GM18519 (cell line): Measurements from ENCODE around the gene GARRE1.
A peak's percentile ranks its signal among the peaks of the same experiment; 100 is the strongest.
"Not testable (repeated sequence)": the region's sequence is repeated elsewhere in the genome, so short reads cannot be mapped to it uniquely, and the experiment has no call there.

ENCODE experiments used
- ATAC-seq: cut with Tn5 transposase; IDR thresholded peaks from one replicate; pipeline ENCODE4 v1.9.1; 2021; ENCODE audit warnings: mild to moderate bottlenecking, moderate library complexity; ENCODE audit not compliant: unreplicated experiment, low FRiP score

Gene GARRE1

DNA sequence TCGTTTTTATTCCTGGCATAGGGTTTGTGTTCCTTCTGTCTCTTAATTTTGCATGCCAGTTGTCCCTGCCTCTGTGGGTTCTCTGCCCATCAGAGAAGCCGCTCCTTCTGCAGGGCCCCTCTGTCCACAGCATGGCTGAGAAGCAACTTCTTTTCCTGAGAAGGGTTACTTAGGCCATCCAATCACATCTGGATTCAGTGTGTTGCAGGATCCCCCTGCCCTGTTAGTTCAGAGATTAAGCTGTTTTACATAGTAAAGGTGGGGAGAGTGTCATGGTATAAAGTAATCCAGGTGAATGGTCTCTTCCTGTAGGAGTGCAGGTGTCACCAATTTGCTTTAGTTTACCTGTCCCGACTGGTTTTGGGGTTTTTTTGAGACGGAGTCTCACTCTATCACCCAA, 22.9 kb upstream of the GARRE1 start:
- no peak for ATAC-seq

DNA sequence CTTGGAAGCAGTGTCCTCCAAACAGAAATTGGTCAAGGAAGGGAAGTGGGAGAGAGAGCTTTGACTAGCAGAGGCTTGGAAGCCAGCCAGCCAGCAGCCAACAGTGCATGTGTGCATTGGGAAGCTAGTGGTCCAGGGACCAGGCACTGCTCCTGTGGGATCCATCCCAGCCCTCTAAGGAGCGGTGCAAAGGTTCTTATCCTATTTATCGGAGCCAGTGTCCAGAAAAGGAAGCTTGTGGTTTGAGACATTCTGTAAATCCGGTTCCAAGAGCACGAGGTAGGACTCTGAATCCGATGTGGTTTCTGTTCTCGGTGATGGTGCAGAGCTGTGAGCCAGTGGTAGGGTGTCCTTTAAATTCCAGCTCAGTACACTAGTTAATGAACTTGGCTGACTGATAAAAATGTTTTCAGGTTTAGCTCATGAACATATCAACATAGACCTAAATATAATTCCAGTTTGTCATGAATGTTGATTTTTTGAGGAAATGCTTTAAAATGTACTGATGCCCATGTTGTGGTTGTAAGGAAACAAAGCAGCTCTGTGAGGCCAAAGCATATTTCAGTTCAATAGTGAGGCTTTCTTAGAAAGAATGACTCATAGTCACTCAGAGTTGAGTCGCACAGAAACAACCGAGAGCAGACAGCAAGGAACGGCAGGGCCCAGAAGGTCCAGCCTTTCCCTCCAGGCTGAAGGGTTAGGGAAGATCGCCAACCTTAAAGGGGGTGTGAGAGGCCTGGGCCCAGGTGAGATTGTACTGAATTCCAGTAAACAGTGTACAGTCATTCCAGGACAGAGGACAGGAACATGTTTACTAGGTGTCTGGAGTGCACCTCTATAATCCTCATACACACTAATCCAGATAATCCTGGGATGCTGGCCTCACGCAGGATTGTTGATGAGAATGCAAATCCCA, 21.5 kb upstream of the GARRE1 start:
- ATAC-seq: no peak

DNA sequence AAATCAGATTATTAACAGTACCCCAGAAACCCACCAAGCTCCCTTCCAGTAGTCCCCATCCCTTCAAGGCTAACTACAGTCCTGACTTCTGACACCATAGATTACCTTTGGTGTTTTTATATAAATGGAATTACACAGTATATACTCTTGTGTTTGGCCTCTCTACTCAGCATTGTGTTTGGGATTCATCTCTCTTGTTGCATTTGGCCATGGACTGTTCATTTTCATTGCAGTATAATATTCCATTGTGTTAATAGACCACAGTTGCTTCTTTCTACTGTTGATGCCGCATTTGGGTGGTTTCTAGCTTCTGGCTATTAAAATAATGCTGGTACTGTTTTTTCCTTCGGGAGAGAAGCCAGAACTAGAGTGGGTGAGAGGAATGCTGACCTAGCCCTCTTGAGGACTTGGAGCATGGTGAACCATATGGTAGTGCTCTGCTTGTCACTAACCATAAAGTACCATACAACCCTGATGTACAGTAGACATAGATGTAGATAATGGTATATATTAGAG, 18.9 kb upstream of the GARRE1 start:
- ATAC-seq: no peak

DNA sequence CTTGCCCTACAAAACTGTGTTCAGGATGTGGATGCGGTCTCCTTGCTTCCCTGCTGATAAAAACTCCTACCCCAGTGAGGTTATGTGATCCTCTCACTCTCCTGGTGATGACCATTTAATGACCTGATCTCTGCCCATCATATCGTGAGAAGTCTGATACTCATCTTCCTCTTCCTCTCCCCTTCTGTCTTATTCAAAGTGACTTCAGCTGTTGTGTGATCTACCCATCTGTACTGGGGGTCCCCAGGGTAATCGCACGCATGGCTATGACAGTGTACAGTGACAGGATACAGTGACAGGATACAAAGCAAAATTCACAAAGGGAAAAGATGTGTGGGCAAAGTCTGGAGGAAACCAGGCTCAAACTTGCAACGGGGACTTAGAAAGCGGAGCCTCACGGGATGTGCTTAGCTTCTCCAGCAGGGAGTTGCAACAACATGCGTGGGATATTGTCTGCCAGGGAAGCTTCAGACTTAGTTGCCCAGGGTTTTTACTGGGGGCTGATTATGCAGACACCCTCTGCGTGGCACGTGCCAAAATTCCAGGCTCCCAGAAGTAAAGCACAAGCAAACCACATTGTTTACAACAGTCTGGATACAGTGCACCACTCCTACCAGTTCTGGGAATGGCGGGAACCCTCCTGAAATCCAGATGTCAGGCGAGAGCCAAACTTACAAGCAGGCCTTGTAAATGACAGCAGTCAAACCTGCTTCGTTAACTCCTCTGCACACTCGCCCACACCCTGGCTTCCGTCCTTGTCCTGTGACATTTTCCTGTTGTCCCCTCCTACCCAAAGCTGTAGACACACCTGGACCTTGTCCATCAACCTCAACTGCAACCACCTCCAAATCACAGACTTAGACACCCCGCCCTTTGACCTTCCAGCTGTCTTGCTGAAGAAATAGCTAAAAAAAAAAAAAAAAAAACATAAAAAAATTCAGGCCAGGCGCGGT, 18.0 kb upstream of the GARRE1 start:
- ATAC-seq: no peak

DNA sequence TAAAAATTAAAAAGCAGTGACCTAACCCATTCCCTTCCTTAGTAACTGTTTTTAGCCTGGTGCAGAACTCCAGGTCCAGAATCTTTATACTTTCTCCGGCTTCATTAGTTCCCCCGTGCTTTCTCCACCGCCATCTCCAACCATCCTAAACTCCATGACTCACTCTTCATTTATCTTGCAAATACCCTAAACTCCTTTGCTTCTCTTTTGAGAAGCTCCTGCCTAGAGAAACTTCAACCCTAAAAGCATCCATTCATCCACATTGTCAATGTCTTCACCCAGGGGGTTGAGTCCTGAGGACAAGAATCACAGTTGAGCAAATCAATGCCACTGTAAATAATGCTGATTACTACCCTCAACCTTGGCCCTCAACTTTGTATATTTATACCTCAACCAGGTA, 17.1 kb upstream of the GARRE1 start:
- no peak for ATAC-seq

DNA sequence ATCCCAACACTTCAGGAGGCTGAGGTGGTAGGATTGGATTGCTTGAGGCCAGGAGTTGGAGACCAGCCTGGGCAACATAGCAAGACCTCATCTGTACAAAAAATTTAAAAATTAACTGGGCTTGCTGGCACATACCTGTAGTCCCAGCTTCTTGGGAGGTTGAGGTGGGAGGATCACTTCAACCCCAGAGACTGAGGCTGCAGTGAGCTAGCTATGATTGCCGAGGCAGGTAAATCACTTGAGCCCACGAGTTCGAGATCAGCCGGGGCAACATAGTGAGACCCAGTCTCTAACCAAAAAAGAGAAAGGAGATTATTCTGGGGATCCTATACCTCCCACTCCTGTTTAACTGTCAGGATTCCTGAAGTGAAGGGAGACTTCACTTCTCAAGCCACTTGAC, 16.4 kb upstream of the GARRE1 start:
- ATAC-seq: no peak

DNA sequence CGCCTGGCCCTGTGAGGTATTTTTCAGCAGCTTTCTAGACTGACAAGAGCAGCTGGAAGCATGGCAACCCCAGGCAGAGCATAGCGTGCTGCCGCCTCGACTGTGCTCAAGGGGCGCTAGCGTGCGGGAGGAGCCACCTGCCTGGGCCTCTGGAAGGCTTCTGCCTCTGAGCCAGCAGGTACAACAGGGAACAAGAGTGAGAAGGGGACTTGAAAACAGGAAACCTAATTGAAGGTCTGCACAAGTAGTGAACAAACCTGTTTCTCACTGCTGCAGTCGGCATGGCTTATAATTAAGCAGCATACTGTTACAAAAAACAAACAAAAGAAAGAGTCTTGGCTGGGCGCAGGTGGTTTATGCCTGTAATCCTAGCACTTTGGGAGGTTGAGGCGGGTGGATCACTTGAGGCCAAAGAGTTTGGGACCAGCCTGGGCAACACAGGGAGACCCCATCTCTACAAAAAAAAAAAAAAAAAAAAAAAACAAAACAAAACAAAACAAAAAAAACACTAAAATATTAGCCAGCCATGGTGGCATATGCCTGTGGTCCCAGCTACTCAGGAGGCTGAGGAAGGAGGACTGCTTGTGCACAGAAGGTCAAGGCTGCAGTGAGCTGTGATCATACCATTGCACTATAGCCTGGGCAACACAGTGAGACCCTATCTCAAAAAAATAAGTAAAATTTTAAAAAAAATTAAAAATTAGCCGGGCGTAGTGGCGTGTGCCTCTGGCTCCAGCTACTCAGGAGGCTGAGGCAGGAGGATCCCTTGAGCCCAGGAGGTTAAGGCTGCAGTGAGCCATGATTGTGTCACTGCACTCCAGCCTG, 12.6 kb upstream of the GARRE1 start:
- ATAC-seq: no peak

DNA sequence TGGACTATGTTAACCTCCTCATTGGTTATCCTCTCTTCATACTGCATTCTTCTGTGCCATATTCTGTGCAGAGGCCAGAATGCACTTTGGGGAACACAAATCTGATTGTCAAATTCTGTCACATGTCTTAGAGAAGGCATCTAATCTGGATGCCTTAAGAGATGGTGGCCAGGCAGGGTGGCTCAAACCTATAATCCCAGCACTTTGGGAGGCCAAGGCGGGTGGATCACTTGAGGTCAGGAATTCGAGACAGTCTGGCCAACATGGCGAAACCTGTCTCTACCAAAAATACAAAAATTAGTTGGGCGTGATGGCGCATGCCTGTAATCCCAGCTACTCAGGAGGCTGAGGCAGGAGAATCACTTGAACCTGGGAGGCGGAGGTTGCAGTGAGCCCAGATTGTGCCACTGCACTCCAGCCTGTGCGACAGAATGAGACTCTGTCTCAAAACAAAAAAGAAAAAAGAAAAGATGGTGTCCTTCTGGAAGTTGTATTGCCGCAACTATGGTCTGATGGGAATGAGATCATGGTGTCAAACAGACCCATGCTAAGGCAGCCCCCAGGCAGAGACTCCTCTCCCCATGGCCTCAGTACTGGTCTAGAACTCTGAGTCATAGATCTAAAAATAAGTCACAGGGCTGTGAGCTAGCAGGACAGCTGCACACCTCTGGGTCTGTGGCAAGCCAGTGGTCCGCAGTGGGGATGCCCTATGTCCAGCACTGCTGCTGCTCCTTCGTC, 11.0 kb upstream of the GARRE1 start:
- not testable (repeated sequence) for ATAC-seq

DNA sequence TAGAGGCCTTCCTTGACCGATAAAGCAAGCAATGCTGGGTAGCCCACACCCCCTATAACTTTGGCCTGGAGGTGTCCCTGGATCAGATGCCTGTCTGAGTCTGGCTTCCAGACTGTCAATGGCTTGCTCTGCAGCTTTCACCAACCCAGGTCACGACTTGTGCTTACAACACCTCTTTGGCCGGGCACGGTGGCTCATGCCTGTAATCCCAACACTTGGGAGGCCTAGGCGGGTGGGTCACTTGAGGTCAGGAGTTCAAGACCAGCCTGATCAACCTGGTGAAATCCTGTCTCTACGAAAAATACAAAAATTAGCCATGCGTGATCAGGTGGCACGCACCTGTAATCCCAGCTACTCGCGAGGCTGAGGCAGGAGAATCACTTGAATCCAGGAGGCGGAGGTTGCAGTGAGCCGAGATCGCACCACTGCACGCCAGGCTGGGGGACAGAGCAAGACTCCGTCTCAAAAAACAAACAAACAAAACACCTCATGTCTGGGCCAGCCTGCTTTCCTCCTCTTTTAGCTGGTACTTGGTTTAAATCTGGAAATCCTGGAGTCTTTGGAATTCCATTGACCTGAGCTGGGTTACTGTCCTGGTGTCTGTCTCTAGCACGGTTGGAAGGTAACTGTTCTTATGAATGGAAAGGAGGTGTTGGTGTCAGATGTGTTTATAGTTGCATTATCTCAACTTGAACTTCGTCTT, 10.3 kb upstream of the GARRE1 start:
- no peak for ATAC-seq

DNA sequence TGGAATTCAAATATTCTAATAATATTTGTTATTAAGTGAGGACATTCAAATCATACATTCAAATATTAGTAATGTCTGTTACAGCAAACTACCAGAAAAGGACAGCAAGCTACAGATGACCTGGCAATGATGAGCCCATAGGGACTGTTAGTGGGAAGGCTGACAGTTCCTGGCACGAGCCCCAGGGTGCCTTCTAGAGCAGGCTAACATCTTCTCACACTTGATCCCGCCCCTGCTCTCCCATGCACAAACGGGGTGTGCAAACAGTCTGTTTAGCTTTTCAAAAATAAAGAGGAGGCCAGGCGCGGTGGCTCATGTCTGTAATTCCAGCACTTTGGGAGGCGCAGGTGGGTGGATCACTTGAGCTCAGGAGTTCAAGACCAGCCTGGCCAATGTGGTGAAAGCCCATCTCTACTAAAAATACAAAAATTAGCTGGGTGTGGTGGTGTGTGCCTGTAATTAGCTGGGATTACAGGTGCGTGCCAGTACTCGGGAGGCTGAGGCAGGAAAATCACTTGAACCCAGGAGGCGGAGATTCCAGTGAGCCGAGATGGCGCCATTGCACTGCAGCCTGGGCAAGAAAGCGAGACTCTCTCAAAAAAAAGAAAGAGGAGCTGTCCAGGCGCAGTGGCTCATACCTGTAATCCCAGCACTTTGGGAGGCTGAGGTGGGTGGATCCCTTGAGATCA, 9.6 kb upstream of the GARRE1 start:
- ATAC-seq: no peak

DNA sequence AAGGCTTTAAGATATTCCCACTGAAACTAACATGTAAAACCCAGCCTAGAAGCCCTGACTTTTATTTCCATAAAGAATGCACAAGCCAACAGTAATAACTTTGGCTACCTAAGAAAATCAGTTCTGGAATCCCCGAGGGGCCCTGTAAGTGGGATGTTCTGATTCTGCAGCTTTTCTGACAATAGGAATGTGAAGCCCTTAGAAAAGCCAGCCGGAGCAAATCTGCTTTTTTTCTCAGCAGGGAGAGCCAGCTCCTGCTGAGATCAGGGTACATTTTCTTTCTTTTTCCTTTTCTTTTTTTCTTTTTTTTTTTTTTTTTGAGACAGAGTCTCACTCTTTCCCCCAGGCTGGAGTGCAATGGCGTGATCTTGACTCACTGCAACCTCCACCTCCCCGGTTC, 8.0 kb upstream of the GARRE1 start:
- no peak for ATAC-seq

DNA sequence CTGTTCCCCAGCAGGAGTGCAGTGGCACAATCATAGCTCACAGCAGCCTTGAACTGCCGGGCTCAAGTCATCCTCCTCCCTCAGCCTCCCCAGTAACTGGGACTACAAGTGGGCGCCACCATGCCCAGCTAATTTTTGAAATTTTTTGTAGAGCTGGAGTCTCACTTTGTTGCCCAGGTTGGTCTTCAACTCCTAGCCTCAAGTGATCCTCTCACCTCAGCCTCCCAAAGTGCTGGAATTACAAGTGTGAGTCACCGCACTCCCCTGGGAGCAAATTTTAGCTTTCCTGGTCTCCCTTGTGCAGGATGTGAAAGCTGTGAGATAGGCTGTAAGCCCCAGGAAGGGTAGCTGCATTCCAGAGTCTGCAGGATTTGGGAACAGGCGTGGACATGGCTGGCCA, 5.4 kb upstream of the GARRE1 start:
- ATAC-seq: no peak

DNA sequence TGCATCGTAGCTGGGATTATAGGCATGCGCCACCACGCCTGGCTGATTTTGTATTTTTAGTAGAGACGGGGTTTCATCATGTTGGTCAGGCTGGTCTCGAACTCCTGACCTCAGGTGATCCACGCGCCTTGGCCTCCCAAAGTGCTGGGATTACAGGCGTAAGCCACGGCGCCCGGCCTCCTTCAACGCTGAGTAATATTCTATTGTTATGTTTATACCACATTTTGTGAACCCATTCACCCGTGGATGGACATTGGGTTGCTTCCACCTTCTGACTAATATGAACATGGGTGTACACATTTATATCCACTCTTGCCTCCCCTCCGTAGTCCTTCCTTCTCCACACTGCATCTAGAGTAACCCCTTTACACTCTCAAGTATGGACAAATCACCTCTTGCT, 1.2 kb upstream of the GARRE1 start:
- ATAC-seq: not testable (repeated sequence)

DNA sequence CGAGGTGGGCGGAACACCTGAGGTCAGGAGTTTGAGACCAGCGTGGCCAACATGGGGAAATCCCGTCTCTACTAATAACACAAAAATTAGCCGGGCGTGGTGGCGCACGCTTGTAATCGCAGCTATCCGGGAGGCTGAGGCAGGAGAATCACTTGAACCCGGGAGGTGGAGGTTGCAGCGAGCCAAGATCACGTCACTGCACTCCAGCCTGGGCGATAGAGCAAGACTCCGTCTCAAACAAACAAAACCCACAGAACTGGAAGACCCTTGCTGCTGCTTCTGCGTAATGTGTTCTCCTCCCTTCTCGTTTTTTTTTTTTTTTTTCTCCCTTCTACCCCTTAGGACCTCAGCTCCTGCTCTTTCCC, 691 bp upstream of the GARRE1 start:
- ATAC-seq: not testable (repeated sequence)

DNA sequence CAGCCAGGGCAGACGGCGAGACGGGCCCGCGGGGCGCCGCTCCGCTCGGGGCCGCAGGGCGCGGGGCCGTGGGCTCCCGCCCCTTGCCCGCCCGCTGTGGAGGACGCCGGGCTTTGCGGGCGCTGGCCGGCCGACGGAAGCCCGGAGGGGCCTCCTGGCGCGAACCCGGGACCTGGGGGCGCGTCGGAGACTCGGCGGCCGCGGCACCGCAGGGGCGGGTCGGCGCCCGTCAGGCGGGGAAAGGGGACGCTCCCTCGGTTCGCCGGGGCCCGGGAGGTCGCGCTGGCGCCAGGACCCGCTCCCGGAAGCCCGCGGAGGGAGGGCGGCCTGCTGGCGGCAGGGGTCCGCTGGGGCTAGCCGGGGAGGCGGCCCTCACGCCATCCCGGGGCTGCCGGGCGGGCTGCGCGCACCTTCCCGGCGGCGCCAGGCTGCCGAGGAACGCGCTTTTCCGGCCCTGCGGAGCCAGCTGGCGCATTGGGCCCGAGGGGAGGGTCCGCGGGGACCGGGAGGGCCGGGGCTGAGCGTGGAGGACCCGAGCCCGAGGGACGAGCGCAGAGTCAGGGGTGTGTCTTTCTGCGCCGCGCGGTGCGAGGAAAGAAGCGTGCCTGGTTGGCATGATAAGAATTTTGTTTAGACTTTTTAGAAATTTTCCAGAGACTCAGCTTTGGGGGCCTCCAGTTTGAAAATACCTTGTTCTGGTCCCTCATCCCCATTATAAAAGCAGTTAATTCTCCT, 511 bp downstream of the GARRE1 start:
- peak; percentile 42 for ATAC-seq

DNA sequence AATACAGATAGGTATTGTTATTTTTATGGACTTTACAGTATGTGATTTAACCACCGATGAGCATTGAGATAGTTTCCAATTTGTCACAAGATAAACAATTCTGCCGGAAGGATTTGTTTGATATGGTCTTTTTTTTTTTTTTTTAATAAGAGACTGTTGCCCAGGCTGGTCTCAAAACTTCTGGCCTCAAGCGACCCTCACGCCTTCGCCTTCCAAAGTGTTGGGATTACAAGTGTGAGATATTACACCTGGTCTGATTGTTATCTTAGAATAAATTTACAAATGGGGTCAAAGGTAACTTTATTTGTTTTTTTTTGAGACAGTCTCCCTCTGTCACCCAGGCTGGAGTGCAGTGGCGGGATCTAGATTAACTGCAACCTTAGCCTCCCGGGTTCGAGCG, 1.2 kb downstream of the GARRE1 start:
- no peak for ATAC-seq

DNA sequence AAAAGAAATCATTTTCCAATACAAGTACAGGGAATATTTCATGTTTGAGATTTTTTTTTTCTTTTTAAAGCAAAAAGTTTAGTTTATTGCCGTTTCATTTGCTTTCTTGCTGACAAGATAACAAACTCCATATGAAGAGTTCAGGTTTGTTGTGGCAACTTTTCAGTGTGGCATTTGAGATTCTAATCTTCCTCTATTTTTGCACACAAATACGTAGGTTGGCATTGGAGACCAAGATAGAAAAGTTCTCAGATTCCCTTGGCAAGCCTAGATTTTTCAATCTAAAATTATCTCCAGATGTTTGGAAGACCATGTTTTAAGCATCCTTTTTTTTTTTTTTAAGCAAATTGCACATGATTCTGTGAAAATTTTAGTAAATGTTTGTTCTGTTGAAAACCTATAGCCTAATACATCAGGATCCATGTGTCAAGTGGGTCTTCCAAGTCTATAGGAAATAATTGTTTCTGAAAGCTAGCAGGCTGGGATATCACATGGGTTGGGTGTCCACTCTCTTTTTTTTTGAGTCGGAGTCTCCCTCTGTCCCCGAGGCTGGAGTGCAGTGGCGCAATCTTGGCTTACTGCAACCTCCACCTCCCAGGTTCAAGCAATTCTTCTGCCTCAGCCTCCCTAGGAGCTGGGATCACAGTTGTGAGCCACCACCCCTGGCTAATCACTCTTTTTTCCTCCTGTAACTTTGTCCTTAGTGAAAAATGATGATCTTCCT, 2.6 kb downstream of the GARRE1 start:
- no peak for ATAC-seq
